Duodenal mucosa (tissue), 2 donors: ENCODE data around the gene POLN.

Source experiments
- H3K27ac ChIP-seq: one replicate; pipeline ENCODE4 v1.7.0; 2013; ENCODE audit warnings: low read depth, low read length
- H3K27me3 ChIP-seq, 2 donors: one replicate each; pipeline ENCODE4 v1.7.0; 2013; ENCODE audit warnings: low read length in 2 of 2, control low read depth in 1 of 2; ENCODE audit not compliant: insufficient read depth in 2 of 2, control insufficient read depth in 1 of 2
- H3K36me3 ChIP-seq, 2 donors: one replicate each; pipeline ENCODE4 v1.7.0; 2013; ENCODE audit warnings: low read length in 2 of 2, control low read depth in 1 of 2; ENCODE audit not compliant: insufficient read depth in 2 of 2, control insufficient read depth in 1 of 2
- H3K4me1 ChIP-seq, 2 donors: one replicate each; pipeline ENCODE4 v1.7.0; 2013; ENCODE audit warnings: low read length in 2 of 2, control low read depth in 1 of 2; ENCODE audit not compliant: insufficient read depth in 2 of 2, control insufficient read depth in 1 of 2
- H3K4me3 ChIP-seq, 2 donors: one replicate each; pipeline ENCODE4 v1.7.0; 2013; ENCODE audit warnings: low read length in 2 of 2, low read depth in 1 of 2
- H3K9ac ChIP-seq, 2 donors: one replicate each; pipeline ENCODE4 v1.7.0; 2013; ENCODE audit warnings: low read length in 2 of 2, low read depth in 1 of 2
- H3K9me3 ChIP-seq, 2 donors: one replicate each; pipeline ENCODE4 v1.7.0; 2013; ENCODE audit warnings: low read length in 2 of 2, control low read depth in 1 of 2; ENCODE audit not compliant: control insufficient read depth in 1 of 2

POLN gene

DNA sequence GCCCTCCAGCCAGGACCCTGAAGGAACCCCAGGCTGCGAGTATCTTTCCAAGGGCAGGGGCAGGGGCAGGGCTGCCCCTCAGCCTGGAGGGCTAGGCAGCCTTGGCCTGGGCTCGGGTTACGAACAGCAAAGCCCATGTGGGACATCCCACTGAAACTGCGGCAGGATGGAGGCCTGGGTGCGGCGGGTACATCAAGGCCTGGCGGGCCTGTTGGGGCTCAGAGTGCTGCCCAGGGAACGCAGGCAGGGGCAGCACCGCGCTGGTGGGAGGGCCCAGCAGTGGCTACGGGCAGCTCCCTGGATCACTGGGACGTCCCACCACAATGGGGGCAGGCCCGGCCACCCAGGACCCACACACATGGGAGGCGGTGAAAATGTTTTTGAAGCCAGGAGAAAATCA lies 171.9 kb downstream of the POLN start:
- no peaks in the 10 kb centered on the region for H3K27me3 ChIP-seq
- H3K27ac ChIP-seq = no peak overlapping the region
- no peaks in the 10 kb centered on the region for H3K4me1 ChIP-seq
- H3K36me3 ChIP-seq = no peaks in the 10 kb centered on the region
- no peak overlapping the region for H3K9ac ChIP-seq
- H3K9me3 ChIP-seq = no peaks in the 10 kb centered on the region
- H3K4me3 ChIP-seq = no peak overlapping the region

DNA sequence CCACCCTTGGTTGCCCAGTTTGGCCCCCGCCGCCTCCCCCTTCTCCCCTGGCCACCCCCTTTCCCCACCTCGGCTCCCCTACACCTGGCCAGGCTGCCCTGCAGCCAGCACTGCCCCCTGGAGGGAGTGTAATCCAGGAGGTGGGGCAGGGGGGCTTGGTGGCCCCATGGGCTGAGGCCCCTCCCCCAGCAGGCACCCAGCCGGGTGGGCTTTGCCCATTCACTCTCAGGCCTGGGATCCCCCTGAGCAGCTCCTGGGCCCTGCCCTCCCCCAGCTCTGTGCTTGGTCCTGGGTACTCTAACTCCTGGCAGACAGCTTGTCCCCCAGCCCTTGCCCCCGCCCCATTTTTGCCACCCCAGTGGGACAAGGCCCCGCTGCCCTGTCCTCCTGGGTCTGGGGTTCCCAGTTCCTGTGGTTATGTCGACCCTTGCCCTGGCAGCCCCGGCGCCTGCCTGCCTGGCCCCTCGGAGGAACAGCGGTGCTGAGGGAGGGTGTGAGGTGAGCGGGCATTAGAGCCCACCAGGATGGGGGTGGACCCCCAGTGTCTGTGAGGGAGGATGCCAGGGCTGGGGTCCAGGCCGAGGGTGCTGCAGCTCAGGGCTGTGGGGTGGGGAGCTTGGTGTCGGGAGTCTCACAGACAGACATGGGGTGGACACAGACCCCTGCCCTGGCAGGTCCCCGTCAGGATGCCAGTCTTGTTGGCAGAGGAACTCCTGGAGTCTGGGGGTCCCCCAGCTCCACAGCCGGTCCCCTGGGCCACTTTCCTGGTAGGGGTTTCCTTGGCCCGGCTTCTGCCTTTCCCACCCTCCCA lies 172.6 kb downstream of the POLN start:
- Histone ChIP-seq H3K36me3 (no peaks in the 10 kb centered on the region), H3K4me3 (no peak overlapping the region), H3K9me3 (no peaks in the 10 kb centered on the region), H3K27ac (no peak overlapping the region), H3K27me3 (no peaks in the 10 kb centered on the region), H3K4me1 (no peaks in the 10 kb centered on the region), H3K9ac (no peak overlapping the region)

DNA sequence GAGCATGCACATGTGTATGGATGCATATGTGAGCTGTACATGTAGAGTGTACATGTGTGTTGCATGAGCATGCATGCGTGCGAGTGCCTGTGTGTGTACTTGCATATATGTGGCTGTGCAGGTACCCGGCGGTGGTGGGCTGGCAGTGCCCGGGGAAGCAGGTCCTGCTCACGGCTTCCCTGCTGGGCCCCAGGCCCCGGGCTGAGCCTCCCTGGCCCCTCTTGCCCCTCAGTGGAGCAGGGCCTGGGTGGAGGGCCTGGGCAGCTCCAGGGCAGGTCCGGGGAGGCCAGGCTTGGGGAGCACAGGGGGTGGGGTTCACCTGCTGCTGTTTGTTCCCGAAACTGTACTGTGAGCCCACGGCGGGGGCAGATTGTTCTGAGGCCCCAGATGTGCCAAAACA lies 173.4 kb downstream of the POLN start:
- no peaks in the 10 kb centered on the region for H3K27me3 ChIP-seq
- no peak overlapping the region for H3K4me3 ChIP-seq
- H3K4me1 ChIP-seq = no peaks in the 10 kb centered on the region
- H3K36me3 ChIP-seq = no peaks in the 10 kb centered on the region
- H3K9me3 ChIP-seq = no peaks in the 10 kb centered on the region
- no peak overlapping the region for H3K27ac ChIP-seq
- no peak overlapping the region for H3K9ac ChIP-seq

DNA sequence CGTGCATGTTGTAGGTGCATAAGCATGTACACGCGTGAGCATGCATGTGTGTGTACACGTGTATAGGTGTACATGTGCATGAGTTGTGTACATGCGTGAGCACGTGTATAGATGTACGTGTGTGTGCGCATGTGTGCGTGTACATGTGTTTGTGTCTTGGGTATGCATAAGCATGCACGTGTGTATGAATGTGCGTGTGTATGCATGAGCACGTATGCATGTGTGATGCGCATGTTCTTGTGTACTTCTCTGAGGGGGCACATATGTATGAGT lies 173.8 kb downstream of the POLN start:
- Histone ChIP-seq H3K27me3 (no peaks in the 10 kb centered on the region), H3K9me3 (no peaks in the 10 kb centered on the region), H3K27ac (no peak overlapping the region), H3K4me1 (no peaks in the 10 kb centered on the region), H3K36me3 (no peaks in the 10 kb centered on the region), H3K9ac (no peak overlapping the region), H3K4me3 (no peak overlapping the region)

DNA sequence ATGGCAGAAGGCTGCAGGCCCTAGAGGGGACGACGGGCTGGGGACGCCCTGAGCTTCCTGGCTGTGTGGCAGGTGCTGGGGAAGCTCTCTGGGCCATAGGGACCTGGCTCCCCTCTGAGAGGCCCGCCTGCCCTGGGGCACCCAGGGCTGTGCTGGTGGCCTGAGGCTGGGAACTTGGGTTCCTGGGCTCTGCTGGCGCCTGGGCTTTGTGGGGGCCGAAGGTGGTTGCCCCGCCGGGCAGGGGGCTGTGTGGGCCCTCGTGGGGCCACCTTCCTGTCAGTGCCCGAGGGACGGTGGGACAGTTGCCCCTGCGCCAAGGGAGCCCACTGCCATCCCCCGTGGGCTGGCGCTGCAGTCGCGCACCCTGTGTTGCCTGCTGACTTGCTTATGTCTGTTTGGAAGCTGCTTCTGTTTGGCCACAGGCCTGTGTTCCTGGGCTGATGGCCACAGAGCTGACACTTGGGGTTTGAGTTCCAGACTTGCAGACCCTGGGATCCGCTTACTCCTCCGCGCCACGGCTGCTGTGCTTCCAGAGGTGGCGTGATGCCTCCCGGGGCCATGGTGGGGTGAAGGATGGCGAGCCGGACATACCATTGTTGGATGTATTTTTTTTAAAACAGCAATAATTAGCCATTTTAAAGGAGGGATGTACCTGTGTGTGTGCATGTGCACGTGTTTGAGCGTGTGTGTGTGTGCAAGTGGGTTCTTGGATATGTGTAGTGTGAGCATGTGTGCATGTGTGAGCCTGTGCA lies 174.3 kb downstream of the POLN start:
- H3K27ac ChIP-seq = no peak overlapping the region
- H3K36me3 ChIP-seq = no peaks in the 10 kb centered on the region
- H3K9me3 ChIP-seq = no peaks in the 10 kb centered on the region
- H3K4me1 ChIP-seq = no peaks in the 10 kb centered on the region
- H3K27me3 ChIP-seq = no peaks in the 10 kb centered on the region
- H3K4me3 ChIP-seq = no peak overlapping the region
- H3K9ac ChIP-seq = no peak overlapping the region

DNA sequence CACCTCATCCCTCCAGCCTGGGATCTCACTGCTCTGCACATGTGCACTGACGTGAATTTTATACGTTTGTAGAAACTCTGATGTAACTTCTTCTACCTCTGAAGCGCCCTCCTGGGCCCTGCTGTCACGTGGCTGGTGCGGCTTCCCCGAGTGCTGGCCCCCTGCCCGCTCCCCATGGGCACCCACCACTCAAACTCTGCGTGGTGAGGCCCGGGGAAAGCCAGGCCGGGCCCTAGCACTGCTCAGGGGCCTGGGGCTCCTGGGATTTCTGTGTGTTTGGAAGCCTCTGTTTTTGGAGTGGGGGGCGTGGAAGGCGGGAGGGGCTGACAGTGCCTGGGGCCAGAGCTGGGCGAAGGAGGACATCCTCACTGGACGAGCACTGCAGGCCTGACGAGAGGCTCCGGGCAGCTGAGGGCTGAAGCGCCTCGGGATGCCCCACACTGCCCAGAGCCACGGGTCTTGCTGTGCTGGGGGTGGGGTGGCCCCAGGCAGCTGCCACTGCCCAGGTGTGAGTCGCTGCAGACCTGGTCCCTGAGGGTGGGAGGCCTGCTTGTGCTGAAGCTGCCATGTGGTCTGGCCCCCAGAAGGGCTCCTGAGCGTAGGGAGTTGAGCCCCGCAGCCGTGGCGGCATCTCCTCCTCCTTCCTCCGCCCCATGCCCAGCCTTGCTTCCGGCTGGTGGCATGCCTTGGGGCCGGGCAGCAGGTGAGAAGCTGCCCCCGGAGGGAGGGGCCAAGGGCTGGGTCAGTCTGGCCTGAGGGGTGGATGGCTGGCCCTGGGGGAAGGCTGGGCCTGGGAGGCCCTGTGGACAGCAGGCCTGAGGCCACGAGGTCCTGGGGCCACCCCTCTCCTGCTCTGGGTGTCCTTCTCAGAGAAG lies 175.1 kb downstream of the POLN start:
- Histone ChIP-seq H3K9me3 (no peaks in the 10 kb centered on the region), H3K36me3 (no peaks in the 10 kb centered on the region), H3K4me3 (no peak overlapping the region), H3K4me1 (no peaks in the 10 kb centered on the region), H3K9ac (no peak overlapping the region), H3K27me3 (peaks cover 4 to 5% of the 10 kb centered on the region in 2 donors), H3K27ac (no peak overlapping the region)

DNA sequence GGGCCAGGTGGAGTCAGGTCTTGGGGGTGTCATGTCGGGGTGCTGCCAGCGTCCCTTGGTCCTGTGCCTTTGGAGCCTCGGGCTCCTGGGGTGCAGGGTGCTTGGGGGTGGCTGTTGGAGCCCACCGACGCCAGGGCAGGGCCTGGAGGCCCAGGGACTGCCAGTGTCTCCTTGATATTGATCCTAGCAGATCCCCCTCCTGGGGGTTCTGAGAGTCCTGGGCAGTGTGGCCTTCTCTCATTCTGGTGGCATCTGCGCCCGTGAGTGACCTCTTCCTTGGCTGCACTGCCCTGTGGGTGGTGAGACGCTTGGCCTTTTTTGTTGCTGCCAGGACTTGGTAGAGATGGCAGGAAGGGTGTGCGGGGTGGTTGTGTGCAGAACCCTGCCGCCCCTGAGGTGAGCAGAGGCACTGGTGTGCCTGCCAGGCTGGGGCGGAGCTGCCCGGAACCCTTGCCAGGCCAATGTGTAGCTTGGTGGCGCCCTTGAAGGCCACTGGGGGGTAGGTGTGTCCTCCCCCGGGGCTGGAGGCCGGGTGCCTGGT lies 175.8 kb downstream of the POLN start:
- H3K9ac ChIP-seq = no peak overlapping the region
- peaks cover 4 to 8% of the 10 kb centered on the region in 2 donors for H3K27me3 ChIP-seq
- no peaks in the 10 kb centered on the region for H3K9me3 ChIP-seq
- H3K4me3 ChIP-seq = no peak overlapping the region
- no peaks in the 10 kb centered on the region for H3K4me1 ChIP-seq
- no peak overlapping the region for H3K27ac ChIP-seq
- no peaks in the 10 kb centered on the region for H3K36me3 ChIP-seq

DNA sequence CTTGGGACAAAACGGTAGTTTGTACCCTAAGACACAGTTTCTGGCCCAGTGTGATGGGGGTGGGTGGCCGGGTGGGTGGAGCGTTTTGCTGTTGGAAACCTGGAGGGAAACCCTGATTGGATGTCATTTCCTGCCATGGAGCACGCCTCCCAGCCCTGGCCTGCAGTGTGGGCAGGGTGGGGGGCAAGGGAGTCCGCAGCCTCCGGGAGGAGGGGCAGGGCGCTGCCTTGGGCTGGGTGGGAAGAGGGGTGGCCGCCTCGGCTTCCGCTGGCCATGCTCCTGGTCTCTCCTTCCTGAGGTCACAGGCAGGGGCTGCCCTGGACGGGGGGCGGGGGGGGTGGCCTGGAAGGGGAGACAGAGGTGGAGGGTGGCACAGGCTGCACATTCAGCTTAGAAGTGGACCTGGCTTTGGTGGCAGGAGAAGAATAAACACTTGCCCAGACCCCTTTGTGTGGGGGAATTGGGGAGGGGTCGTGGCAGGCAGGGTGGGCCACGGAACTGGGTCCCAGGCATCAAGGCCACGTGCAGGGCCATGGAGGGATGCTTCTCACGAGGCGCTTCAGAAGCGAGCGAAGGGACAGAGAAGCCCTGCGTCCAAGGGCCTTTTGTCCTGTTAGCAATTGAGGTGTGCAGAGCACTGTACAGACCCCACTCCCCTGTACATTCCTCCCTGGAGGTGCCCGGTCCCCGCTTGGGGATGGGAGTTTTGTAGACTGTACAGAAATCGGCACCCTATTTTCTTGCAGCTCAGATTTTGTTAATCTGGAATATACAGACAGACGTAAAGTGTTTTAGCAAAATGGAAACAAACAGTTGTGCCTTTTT lies 176.6 kb downstream of the POLN start:
- Histone ChIP-seq H3K36me3 (no peaks in the 10 kb centered on the region), H3K4me3 (no peak overlapping the region), H3K4me1 (no peaks in the 10 kb centered on the region), H3K9me3 (no peaks in the 10 kb centered on the region), H3K27ac (no peak overlapping the region), H3K27me3 (peaks cover 4 to 8% of the 10 kb centered on the region in 2 donors), H3K9ac (no peak overlapping the region)

DNA sequence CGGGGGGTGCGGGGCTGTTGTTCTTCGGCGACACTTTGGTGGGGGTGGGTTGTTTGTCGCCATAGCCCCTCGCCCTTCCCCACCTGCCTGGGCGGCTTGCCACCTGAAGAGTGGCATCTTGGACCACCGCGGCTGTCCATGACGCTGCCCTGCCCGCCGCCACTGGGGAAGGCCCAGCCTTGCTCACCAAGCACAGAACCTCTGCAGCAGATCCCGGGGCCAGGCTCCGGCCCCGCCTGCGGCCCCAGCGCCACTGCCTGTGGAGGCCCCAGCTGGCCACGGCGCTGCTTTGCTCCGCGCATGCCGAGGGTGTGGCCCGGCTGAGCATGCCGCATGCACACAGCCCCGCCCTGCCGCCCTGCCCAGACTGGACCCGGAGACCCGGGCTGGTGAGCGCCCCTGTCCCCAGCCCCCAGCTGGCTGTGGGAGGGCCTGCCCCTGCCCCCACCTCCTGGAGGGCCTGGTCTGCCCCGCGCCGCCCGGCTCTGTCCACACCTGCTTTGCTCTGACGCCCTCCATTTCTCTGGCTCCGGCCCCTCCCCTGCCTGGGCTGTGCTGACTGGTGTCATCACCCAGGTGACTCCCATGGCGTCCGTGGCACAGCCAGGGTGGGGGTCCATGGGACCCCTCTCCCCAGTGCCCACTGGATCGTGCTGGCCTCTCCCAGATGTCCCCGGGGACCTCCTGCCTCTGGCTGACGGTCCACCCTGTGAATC lies 177.5 kb downstream of the POLN start:
- Histone ChIP-seq H3K36me3 (no peaks in the 10 kb centered on the region), H3K27ac (no peak overlapping the region), H3K9ac (no peak overlapping the region), H3K9me3 (no peaks in the 10 kb centered on the region), H3K27me3 (peaks cover 4 to 8% of the 10 kb centered on the region in 2 donors), H3K4me1 (no peaks in the 10 kb centered on the region), H3K4me3 (no peak overlapping the region)
